Stimulated activated naive B cell treated with anti-CD40 and anti-IgM and Interleukin-4, amounts not matched to agents 10 μg/mL and 1 μg/mL and 100 μg/mL, for 72 hours (primary cell): ENCODE measurements around the gene TMEFF2.
A peak's percentile ranks its signal among the peaks of the same experiment; 100 is the strongest.
"Not testable (repeated sequence)": the region's sequence is repeated elsewhere in the genome, so short reads cannot be mapped to it uniquely, and the experiment has no call there.

Experiments used
- ATAC-seq, 2 donors: fragments of 150-1000 bp; cut with Tn5 transposase; replicated peaks; 2 replicates each; pipeline ENCODE4 v1.10.0; 2021; ENCODE audit warnings: moderate library complexity in 1 of 2
- DNase-seq: peaks from one replicate; pipeline ENCODE4 v3.0.0; 2021
- H3K27ac Mint-ChIP-seq: one replicate; pipeline ENCODE4 v1.8.0; 2022; ENCODE audit warnings: mild to moderate bottlenecking, mixed read lengths
- H3K27me3 Mint-ChIP-seq, 2 donors: one replicate each; pipeline ENCODE4 v1.8.0; 2022; ENCODE audit warnings: mixed read lengths in 2 of 2
- H3K36me3 Mint-ChIP-seq, 2 donors: one replicate each; pipeline ENCODE4 v1.8.0; 2022; ENCODE audit warnings: mixed read lengths in 2 of 2, mild to moderate bottlenecking in 1 of 2
- H3K4me1 Mint-ChIP-seq, 2 donors: one replicate each; pipeline ENCODE4 v1.8.0; 2022; ENCODE audit warnings: mixed read lengths in 2 of 2, mild to moderate bottlenecking in 1 of 2
- H3K4me3 Mint-ChIP-seq, 2 donors: one replicate each; pipeline ENCODE4 v1.8.0; 2022; ENCODE audit warnings: mild to moderate bottlenecking in 2 of 2, mixed read lengths in 2 of 2, moderate library complexity in 1 of 2
- H3K9me3 Mint-ChIP-seq, 2 donors: one replicate each; pipeline ENCODE4 v1.8.0; 2022; ENCODE audit warnings: mixed read lengths in 2 of 2, mild to moderate bottlenecking in 1 of 2

TMEFF2 gene

DNA sequence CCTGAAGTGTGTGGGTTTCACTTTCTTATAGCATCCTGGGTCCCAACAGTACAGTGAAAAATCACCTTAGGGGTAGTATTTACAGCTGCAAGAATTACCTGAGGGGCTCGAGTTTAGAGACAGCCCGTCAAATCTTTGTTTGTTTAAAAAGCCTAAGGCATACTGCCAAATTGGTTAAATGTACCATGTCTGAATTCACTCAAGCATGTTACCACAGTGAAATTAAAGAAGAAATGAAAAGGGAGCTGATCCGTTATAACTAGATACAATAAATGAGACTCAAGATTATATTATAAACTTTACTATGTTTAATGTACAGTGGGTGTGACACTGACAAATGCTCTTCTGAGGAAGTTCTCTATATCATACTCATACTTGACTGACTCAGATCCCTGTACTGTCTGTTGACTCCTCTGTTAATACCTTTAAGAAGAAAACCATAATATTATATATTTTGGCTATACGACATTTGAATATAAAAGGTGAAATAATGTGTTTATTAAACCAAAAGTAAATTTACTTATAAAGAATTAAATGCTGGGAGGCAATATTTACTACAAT, 107.3 kb downstream of the TMEFF2 start:
- Mint-ChIP-seq H3K4me1 (peaks cover 0 to 4% of the 10 kb centered on the region in 2 donors), H3K4me3 (no peak overlapping the region), H3K27me3 (peaks cover 0 to 5% of the 10 kb centered on the region in 2 donors), H3K36me3 (no peaks in the 10 kb centered on the region), H3K27ac (no peak overlapping the region), H3K9me3 (no peaks in the 10 kb centered on the region)
- ATAC-seq (peak in 1 of 2 donors; percentile 52), DNase-seq (no peak)

DNA sequence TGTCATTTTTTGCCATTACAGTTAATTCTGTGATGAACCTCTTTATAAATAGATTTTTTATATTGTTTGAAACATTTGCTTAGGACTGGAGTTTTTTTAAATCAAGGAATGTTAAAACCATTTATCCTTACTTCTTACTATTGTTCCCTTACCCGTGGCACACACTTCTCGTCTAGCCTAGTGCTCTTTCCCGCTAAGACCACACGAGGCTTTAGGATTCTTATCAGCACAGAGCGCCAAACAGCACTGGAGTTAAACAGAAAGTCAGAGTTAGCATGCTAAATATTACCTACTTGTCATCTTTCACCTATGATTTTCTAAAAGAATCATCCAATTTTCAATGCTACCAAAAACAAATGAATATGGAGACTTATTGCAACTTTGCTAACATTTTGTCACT, 112.6 kb downstream of the TMEFF2 start:
- peaks cover 0 to 1% of the 10 kb centered on the region in 2 donors for H3K4me1 Mint-ChIP-seq
- ATAC-seq (no peak), DNase-seq (no peak)
- no peak overlapping the region for H3K27ac Mint-ChIP-seq
- no peak overlapping the region for H3K4me3 Mint-ChIP-seq
- peaks cover 3 to 4% of the 10 kb centered on the region in 2 donors for H3K9me3 Mint-ChIP-seq
- no peaks in the 10 kb centered on the region for H3K36me3 Mint-ChIP-seq
- no peaks in the 10 kb centered on the region for H3K27me3 Mint-ChIP-seq

DNA sequence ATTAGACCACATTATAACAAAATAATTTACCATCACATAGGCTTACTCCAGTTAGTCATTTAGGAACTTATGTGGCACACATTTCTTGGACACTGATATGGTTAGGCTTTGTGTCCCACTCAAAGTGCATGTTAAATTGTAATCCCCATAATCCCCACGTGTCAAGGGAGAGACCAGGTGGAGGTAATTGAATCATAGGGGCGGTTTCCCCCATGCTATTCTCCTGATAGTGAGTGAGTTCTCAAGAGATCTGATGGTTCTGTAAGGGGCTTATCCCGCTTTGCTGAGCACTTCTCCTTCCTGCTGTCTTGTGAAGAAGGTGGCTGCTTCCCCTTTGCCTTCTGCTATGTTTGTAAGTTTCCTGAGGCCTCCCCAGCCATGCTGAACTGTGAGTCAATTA, 114.6 kb downstream of the TMEFF2 start:
- not testable (repeated sequence) for H3K27ac Mint-ChIP-seq, H3K27me3 Mint-ChIP-seq, H3K4me3 Mint-ChIP-seq, H3K9me3 Mint-ChIP-seq, ATAC-seq, DNase-seq, H3K4me1 Mint-ChIP-seq, H3K36me3 Mint-ChIP-seq

DNA sequence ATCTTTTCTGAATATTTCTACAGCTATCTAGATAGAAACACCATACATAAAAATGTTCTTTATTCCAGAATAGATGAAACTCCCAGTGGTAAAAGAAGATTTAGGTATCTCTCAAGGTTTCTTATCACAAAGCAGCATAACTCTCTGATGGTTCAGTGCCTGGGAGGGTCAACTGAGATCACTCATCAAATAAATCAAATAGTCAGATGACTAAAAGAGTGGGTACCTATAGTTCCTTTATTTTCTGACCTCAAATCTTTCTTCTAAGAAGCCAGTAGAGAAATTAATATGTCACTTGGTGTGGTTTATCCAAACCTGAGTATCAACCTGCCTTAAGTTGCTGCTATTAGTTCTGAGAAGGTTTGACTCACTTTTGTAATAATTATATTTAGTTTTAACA, 120.9 kb downstream of the TMEFF2 start:
- no peak overlapping the region for H3K4me3 Mint-ChIP-seq

DNA sequence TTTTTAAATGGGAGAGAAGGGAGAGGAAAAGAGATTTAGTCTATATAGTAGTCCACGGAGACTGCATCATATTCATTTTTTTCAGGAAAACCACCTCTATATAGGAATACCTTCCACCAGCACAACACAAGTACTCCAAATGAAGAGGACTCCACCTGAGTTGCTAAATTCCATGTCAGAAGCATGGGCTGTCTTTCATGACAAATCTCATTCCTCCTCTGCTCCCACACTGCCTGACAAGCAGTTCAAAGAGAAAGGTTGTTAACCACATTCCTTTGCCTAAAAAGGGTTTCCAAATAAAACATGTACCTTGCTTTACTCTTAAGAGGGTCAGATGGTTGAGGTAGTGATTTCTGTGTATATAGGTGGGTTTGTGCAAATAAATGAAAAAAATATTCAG, 122.0 kb downstream of the TMEFF2 start:
- DNase-seq (no peak), ATAC-seq (no peak)
- Mint-ChIP-seq H3K36me3 (no peaks in the 10 kb centered on the region), H3K4me1 (peaks cover 0 to 2% of the 10 kb centered on the region in 2 donors), H3K4me3 (no peak overlapping the region), H3K27me3 (no peaks in the 10 kb centered on the region), H3K9me3 (no peaks in the 10 kb centered on the region), H3K27ac (no peak overlapping the region)

More for the DNA sequence above, 120.9 kb downstream of the TMEFF2 start:
- Mint-ChIP-seq H3K27ac (no peak overlapping the region), H3K4me1 (peaks cover 0 to 2% of the 10 kb centered on the region in 2 donors), H3K27me3 (no peaks in the 10 kb centered on the region), H3K36me3 (no peaks in the 10 kb centered on the region), H3K9me3 (no peaks in the 10 kb centered on the region)
- DNase-seq, result no peak
- no peak for ATAC-seq

DNA sequence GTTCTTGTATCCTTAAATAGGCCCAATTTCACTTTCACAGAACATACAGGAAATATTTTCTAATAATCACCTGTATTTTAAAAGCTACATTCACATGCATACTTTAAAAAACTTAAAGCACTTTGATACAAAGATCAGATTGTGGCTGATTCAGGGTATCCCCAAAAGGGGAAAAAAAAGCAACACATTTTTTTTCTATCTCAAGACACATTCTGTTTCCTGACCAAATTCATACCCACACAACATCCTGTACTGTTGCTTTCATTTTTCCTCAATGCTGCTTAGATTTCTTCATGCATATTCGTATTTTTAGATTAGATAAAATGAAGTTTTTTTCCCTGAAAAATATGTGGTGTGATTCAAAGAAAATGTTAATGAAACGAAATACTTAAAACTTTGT, 122.5 kb downstream of the TMEFF2 start:
- H3K27ac Mint-ChIP-seq, result no peak overlapping the region

DNA sequence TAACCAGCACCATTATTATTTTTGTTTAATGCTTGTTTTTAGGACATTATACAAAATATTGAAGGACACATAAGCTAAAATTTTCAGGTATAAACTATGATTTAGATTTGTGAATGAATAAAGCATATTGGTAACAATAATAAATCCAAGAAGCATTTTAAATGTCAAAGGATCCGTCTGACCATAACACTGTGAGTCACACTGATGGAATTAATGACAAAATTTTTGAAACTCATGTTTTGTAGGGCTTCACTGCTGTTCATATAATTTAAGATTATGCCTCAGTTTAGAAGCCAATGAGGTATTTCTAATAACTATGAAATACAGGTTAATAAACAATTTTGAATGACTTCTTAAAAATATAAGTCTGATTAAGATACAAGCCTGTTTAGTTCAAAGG, 124.6 kb downstream of the TMEFF2 start:
- DNase-seq (no peak), ATAC-seq (no peak)
- Mint-ChIP-seq H3K27me3 (no peaks in the 10 kb centered on the region), H3K4me1 (peaks cover 0 to 2% of the 10 kb centered on the region in 2 donors), H3K36me3 (no peaks in the 10 kb centered on the region), H3K9me3 (no peaks in the 10 kb centered on the region), H3K4me3 (no peak overlapping the region), H3K27ac (no peak overlapping the region)

More for the DNA sequence above, 122.5 kb downstream of the TMEFF2 start:
- ATAC-seq (no peak), DNase-seq (no peak)
- Mint-ChIP-seq H3K4me1 (peaks cover 0 to 2% of the 10 kb centered on the region in 2 donors), H3K4me3 (no peak overlapping the region), H3K36me3 (no peaks in the 10 kb centered on the region), H3K9me3 (no peaks in the 10 kb centered on the region), H3K27me3 (no peaks in the 10 kb centered on the region)

DNA sequence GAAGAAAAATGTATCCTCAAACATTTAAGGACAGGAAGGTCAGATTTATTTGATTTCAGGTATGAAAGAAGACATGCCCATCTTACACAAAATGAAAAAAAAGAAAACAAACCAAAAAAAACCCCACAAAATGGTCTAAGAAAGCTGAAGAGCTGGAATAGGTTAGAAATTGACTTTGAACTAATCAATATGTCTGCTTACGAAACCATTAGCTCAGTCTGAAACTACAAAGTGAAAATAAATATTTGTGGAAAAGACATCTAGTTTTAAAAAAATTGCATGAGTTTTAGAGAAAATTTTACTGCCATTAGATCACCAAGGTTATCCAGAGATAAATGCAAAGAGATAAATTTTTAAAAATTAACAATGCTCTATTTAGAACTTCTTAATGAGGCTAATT, 125.3 kb downstream of the TMEFF2 start:
- peaks cover 0 to 2% of the 10 kb centered on the region in 2 donors for H3K4me1 Mint-ChIP-seq
- H3K27me3 Mint-ChIP-seq, result no peaks in the 10 kb centered on the region
- ATAC-seq, result no peak
- H3K36me3 Mint-ChIP-seq, result no peaks in the 10 kb centered on the region
- H3K27ac Mint-ChIP-seq, result no peak overlapping the region
- no peak overlapping the region for H3K4me3 Mint-ChIP-seq
- DNase-seq, result no peak
- H3K9me3 Mint-ChIP-seq, result no peaks in the 10 kb centered on the region

DNA sequence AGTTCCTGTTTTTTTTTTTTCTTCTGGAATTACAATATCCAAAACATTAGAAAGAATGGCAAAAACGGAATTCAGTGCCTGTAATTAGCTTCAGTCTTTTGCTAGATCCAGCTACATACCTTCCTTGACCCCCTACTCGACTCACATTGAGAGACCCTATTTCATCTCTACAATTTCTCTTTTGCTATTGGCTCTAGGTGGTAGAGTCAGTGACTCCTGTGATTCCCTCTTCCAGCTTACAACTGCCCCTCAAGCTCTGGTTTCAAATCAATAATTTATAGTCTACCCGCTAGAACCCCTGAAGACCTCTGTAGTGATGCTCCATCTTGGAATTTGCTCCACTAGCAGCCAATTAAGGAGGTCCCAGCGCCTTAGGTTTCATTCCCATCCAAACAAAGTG, 125.8 kb downstream of the TMEFF2 start:
- Mint-ChIP-seq H3K27ac (no peak overlapping the region), H3K9me3 (no peaks in the 10 kb centered on the region), H3K4me1 (peaks cover 0 to 2% of the 10 kb centered on the region in 2 donors), H3K36me3 (no peaks in the 10 kb centered on the region), H3K4me3 (no peak overlapping the region), H3K27me3 (no peaks in the 10 kb centered on the region)
- ATAC-seq (no peak), DNase-seq (no peak)

DNA sequence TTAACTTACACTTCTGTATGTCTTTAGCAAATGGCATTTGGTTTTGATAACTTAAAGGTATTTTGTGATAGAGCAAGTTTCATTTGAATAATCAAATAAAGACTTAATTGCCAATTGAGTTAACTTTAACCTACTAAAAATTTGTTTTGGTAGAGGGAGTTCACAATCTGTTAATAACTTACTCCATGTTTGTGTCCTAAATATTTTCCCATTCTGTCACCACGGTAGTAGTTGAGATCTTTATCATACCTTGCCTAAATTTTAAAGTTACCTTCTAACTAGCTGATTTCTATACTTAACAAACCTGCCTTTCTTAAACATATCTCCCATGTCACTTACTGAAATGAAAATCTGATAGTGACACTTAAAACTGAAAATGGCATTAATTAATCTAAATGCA, 127.1 kb downstream of the TMEFF2 start:
- ATAC-seq (no peak), DNase-seq (no peak)
- no peak overlapping the region for H3K4me3 Mint-ChIP-seq
- H3K4me1 Mint-ChIP-seq, result no peaks in the 10 kb centered on the region
- H3K36me3 Mint-ChIP-seq, result no peaks in the 10 kb centered on the region
- no peak overlapping the region for H3K27ac Mint-ChIP-seq
- H3K9me3 Mint-ChIP-seq, result no peaks in the 10 kb centered on the region
- H3K27me3 Mint-ChIP-seq, result no peaks in the 10 kb centered on the region

DNA sequence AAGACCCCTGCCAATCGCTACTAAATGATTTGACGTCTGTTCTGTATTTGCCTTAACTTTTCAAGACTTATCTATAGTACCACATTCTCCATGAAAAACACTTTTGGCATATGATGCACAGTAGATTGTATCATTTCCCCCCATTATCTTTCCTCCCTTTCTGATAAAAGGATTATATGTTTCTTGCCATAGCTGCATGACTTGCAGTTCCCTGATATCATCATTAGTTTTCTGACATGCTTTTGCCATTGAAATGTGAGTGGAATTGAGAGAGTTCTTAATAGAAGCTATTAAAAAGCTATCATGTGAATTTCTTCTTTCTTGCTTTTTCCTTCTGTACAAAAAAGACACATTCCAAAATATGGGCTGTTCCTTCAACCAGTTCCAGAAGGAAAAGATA, 130.3 kb downstream of the TMEFF2 start:
- ATAC-seq (no peak), DNase-seq (no peak)
- H3K27me3 Mint-ChIP-seq, result no peaks in the 10 kb centered on the region
- H3K27ac Mint-ChIP-seq, result no peak overlapping the region
- no peak overlapping the region for H3K4me3 Mint-ChIP-seq
- H3K4me1 Mint-ChIP-seq, result no peaks in the 10 kb centered on the region
- H3K9me3 Mint-ChIP-seq, result no peaks in the 10 kb centered on the region
- H3K36me3 Mint-ChIP-seq, result no peaks in the 10 kb centered on the region

DNA sequence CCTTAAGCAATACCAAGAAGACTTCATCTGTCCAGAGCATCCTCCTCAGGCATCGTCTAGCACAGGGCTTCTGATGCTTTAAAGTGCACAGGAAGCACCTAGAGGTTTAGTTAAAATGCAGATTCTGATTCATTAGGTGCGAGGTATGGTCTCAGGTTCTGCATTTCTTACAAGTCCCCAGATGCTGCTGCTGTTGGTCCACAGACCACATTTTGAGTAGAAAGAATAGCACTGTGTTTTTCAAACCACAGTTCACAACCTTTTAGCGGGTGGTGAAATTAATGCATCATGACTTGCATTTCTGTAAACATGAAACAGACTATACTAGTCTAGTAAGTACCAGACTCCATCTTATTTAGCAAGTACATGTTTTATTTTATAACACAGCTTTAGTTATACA, 134.6 kb downstream of the TMEFF2 start:
- H3K4me1 Mint-ChIP-seq, result no peaks in the 10 kb centered on the region
- H3K9me3 Mint-ChIP-seq, result no peaks in the 10 kb centered on the region
- H3K4me3 Mint-ChIP-seq, result no peak overlapping the region
- no peaks in the 10 kb centered on the region for H3K36me3 Mint-ChIP-seq
- H3K27ac Mint-ChIP-seq, result no peak overlapping the region
- ATAC-seq (peak; percentile 58 to 67), DNase-seq (no peak)
- no peaks in the 10 kb centered on the region for H3K27me3 Mint-ChIP-seq

DNA sequence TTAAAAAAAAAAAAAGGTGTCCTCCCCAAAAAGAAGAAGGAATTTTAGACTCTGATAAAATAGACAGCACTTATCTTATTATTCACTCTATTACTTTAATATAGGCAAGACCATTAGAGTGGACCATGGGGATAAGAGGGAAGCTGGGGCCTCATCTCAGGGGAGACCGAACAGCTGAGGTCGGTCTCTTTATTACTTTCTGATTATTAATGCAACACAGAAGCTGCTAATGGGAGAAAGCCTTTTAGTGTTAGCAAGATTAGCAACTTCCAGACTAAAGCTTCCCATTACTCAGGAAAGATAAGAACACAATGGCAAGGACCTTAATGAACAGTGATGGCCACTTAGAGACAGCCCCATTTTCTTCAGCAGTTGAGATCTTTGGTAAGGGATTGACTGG, 135.5 kb downstream of the TMEFF2 start:
- H3K36me3 Mint-ChIP-seq, result no peaks in the 10 kb centered on the region
- H3K4me3 Mint-ChIP-seq, result no peak overlapping the region
- H3K27me3 Mint-ChIP-seq, result no peaks in the 10 kb centered on the region
- no peaks in the 10 kb centered on the region for H3K4me1 Mint-ChIP-seq
- DNase-seq (no peak), ATAC-seq (no peak)
- H3K27ac Mint-ChIP-seq, result no peak overlapping the region
- no peaks in the 10 kb centered on the region for H3K9me3 Mint-ChIP-seq

DNA sequence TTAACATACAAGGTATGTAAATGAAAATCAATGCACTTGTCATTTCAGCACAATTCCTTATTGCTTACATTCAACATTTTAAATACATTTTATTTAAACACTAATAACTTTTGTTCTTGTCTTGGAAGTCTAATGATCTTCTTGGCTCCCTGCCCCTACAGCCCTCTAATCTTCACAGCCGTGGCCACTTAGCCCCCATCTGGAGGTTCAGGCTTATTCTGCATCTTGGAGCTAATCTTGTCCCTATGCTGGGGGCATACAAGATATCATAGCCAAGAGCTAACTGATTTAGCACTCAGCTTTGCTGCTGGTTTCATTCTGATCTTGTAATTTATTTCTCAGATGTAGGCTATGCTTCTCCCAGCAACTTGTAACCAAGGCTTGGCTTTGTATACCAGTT, 140.8 kb downstream of the TMEFF2 start:
- DNase-seq (no peak), ATAC-seq (no peak)
- H3K4me3 Mint-ChIP-seq, result no peak overlapping the region
- no peaks in the 10 kb centered on the region for H3K36me3 Mint-ChIP-seq
- no peaks in the 10 kb centered on the region for H3K27me3 Mint-ChIP-seq
- H3K4me1 Mint-ChIP-seq, result no peaks in the 10 kb centered on the region
- H3K27ac Mint-ChIP-seq, result no peak overlapping the region
- H3K9me3 Mint-ChIP-seq, result no peaks in the 10 kb centered on the region

DNA sequence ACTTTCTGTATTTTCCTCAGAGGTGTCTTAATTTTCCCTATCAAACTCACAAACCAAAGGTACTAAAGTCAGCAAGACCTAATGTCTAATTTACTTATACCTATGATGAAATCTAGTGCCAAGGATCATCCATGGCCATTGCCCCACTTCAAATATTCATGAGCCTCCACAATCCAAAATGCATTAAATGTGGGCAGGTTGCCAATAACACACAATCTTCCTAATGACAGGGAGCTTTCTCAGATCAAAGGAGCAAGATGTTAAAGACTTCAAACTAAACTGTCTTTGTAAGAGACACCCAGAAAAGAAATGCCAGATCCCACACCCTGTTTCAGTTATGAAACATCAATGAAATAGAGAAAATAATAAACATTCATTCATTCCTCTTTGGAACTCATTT, 143.2 kb downstream of the TMEFF2 start:
- no peak for DNase-seq
- no peak overlapping the region for H3K27ac Mint-ChIP-seq
- H3K4me1 Mint-ChIP-seq, result no peaks in the 10 kb centered on the region
- H3K4me3 Mint-ChIP-seq, result no peak overlapping the region
- no peaks in the 10 kb centered on the region for H3K9me3 Mint-ChIP-seq
- ATAC-seq, result no peak
- H3K36me3 Mint-ChIP-seq, result no peaks in the 10 kb centered on the region
- H3K27me3 Mint-ChIP-seq, result no peaks in the 10 kb centered on the region

DNA sequence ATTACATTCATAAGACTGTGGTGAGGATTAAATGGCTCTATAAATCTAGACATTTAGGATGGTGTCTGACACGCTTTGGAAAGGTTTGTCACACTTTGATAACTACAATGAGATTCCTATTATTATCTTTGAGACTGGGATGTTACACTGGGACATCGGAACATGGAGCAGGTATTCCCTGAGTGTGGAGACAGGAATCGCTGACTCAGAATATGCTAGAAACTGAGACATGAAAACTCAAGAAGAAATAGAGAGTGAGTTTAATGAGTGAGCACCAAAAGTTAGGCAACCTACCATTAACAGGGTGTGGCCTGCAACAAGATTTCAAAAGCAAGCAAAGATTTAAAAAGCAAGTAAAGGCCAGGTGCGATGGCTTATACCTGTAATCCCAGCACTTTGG, 145.4 kb downstream of the TMEFF2 start:
- no peaks in the 10 kb centered on the region for H3K4me1 Mint-ChIP-seq
- H3K4me3 Mint-ChIP-seq, result no peak overlapping the region
- H3K9me3 Mint-ChIP-seq, result no peaks in the 10 kb centered on the region
- ATAC-seq, result no peak
- no peak for DNase-seq
- no peaks in the 10 kb centered on the region for H3K27me3 Mint-ChIP-seq
- H3K27ac Mint-ChIP-seq, result no peak overlapping the region
- no peaks in the 10 kb centered on the region for H3K36me3 Mint-ChIP-seq
